RWPE1 (cell line): ENCODE data around the gene SLIT3.
A peak's percentile ranks its signal among the peaks of the same experiment; 100 is the strongest.

Source experiments
- CTCF ChIA-PET: fragments of 350-600 bp; sonication (Branson Sonifier 250); formaldehyde crosslinking; extraction: SDS; loops from one replicate; lab custom pipeline; 2021; lab: Yijun Ruan, JAX
- POLR2A ChIA-PET: fragments of 400-600 bp; formaldehyde crosslinking; extraction: SDS; loops from one replicate; lab custom pipeline; 2020; ENCODE audit warnings: antibody characterized with exemption; ENCODE audit not compliant: low non-redundant PET; lab: Yijun Ruan, JAX
- DNase-seq: peaks from one replicate; pipeline ENCODE4 v3.0.0; 2012; ENCODE audit warnings: low spot score
- H3K27ac ChIP-seq: fragments of 450-650 bp; 2 replicates; pipeline ENCODE4 v1.5.1; 2017
- TF ChIP-seq, protein P1 (sequence below): fragments of 450-650 bp; conservative IDR thresholded peaks from 2 replicates; pipeline ENCODE4 v1.5.1; 2017; ENCODE audit warnings: low read depth, mild to moderate bottlenecking

The SLIT3 gene

DNA sequence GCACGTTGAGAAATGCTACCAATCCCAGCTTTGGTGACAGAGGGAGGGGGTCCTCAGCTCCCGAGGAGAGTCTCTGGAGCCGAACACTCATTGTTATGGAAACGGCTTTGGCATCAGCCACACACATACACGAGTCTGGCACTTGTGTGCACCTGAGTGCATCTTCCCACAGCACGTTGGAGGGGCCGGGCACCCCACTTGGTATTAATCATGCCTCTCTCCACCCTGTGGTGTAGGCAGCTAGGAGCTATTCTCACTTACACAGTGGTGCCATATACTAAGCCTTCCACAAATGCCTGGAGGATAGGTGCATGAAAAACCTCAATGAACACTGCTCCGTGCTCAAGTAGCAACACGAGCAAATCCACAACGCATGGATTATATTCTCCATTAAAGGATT, 587.9 kb downstream of the SLIT3 start:
- ChIA-PET POLR2A (no interaction called here), CTCF (no interaction called here)
- TF ChIP-seq, protein P1, sequence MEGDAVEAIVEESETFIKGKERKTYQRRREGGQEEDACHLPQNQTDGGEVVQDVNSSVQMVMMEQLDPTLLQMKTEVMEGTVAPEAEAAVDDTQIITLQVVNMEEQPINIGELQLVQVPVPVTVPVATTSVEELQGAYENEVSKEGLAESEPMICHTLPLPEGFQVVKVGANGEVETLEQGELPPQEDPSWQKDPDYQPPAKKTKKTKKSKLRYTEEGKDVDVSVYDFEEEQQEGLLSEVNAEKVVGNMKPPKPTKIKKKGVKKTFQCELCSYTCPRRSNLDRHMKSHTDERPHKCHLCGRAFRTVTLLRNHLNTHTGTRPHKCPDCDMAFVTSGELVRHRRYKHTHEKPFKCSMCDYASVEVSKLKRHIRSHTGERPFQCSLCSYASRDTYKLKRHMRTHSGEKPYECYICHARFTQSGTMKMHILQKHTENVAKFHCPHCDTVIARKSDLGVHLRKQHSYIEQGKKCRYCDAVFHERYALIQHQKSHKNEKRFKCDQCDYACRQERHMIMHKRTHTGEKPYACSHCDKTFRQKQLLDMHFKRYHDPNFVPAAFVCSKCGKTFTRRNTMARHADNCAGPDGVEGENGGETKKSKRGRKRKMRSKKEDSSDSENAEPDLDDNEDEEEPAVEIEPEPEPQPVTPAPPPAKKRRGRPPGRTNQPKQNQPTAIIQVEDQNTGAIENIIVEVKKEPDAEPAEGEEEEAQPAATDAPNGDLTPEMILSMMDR: no peak
- DNase-seq: no peak
- H3K27ac ChIP-seq: peak overlapping the region; percentile 80

GRCh38 chr5:168712280-168712924, 588.5 kb downstream of the SLIT3 start:
- ChIA-PET POLR2A (no interaction called here), CTCF (no interaction called here)
- peak overlapping the region; percentile 80 for H3K27ac ChIP-seq
- peak; percentile 90 for DNase-seq
- TF ChIP-seq, protein P1: no peak

- ChIA-PET CTCF (interaction anchor here (0.6 kb wide), 1 partner anchor 463 kb away, joined by 5 read pairs; no protein-coding TSS in a partner anchor), POLR2A (no interaction called here)
- DNase-seq: no peak
- H3K27ac ChIP-seq: no peak overlapping the region
- TF ChIP-seq, protein P1: no peak
Measured at GRCh38 chr5:168710706-168711105, 590.2 kb downstream of the SLIT3 start.

DNA sequence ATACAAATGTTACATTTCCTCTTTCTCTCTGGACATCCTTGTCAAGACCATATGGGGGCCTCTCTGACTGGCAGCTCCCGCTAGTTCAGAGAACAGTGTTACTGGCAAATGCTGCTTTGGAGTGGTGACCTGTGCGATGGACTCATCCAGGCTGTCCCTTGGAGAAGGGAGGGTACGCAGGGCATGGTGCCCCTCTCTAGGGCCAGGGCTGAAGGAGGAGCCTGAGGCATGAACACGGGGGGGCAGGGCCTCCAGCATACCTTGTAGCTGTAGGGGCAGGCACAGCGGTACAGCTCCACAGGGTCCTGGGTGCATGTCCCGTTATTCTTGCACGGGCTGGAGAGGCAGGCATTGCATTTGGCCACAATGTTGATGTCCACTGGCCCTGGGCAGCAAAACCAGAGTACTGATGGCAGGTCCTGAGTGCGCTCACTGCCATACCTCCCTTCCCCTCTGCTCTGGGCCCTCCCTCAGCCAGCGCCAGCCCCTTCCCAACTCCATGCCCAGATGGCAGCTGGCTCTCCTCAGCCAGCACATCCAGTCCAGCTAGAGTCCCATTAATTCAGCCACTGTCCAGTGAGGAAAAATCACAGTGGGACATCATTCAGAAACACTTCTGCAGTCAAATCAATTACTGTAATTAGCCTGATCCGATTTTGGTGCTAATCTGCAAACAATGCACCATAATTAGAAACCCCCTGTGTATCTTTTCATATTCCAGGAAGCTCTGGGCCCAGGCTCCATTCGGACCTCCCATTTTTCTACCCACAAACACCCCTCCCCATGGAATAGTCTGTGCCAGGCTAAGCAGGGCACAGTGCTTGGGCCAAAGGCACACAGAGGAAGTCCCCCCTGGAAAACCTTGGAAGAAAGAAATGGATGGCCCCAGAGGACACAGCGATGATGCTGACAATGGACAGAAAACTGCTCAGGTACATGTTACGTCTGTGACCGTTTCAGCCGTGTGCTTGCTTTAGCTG, 592.9 kb downstream of the SLIT3 start:
- POLR2A ChIA-PET: no interaction called here
- no peak overlapping the region for H3K27ac ChIP-seq
- TF ChIP-seq, protein P1: no peak
- CTCF ChIA-PET: interaction anchor here (0.6 kb wide), 1 partner anchor 34 kb away, joined by 3 read pairs; no protein-coding TSS in a partner anchor
- DNase-seq: no peak

GRCh38 chr5:168706655-168707069, 594.3 kb downstream of the SLIT3 start:
- peak; percentile 41 for DNase-seq
- ChIA-PET POLR2A (no interaction called here), CTCF (interaction anchor here (0.6 to 1.4 kb wide), 7 partner anchors 113 to 1201 kb away, joined by 3 to 4 read pairs (median 3); no protein-coding TSS in a partner anchor)

DNA sequence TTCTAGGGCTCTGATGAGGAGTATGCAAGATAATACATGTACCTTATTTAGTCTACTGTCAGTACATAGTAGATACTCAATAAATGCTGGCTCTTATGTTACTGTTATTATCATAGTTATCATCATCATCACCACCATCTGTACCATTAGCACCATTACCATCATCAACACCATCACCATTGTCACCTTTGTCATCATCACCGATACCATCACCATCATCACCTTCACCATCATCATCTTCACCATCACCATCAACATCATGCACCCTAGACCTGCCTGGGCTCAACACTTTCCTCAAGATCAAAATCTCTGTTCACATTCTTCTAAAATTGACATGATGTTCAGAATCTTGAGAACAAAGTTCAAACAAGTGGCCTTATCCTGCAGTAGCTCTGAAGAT, 595.6 kb downstream of the SLIT3 start:
- ChIA-PET CTCF (interaction anchor here (0.7 kb wide), 2 partner anchors 8 to 492 kb away, joined by 3 read pairs; no protein-coding TSS in a partner anchor), POLR2A (interaction anchor here (0.5 kb wide), 1 partner anchor 205 kb away, joined by 9 read pairs; no protein-coding TSS in a partner anchor)
- no peak for DNase-seq
- TF ChIP-seq, protein P1: no peak
- H3K27ac ChIP-seq: no peak overlapping the region

More at GRCh38 chr5:168706655-168707069, 594.3 kb downstream of the SLIT3 start:
- no peak overlapping the region for H3K27ac ChIP-seq
- TF ChIP-seq, protein P1: no peak; the same call in 1 of the 2 replicates
